Measurements from ENCODE around the gene CRYL1.

CRYL1 gene

GRCh38 chr13:20499986-20500385, 25.7 kb downstream of the CRYL1 start:
- Histone ChIP-seq H3K27me3 (ENCODE audit: control insufficient read depth, insufficient read depth, low read length) (no peaks in the 10 kb centered on the region), H3K4me3 (ENCODE audit: low read length) (no peak overlapping the region), H3K36me3 (ENCODE audit: control insufficient read depth, insufficient read depth, low read length) (peaks cover 5% of the 10 kb centered on the region), H3K4me1 (ENCODE audit: control insufficient read depth, insufficient read depth, low read length) (peaks cover 5% of the 10 kb centered on the region), H3K9ac (ENCODE audit: low read length) (no peak overlapping the region), H3K9me3 (ENCODE audit: control insufficient read depth, low read length) (no peaks in the 10 kb centered on the region)

DNA sequence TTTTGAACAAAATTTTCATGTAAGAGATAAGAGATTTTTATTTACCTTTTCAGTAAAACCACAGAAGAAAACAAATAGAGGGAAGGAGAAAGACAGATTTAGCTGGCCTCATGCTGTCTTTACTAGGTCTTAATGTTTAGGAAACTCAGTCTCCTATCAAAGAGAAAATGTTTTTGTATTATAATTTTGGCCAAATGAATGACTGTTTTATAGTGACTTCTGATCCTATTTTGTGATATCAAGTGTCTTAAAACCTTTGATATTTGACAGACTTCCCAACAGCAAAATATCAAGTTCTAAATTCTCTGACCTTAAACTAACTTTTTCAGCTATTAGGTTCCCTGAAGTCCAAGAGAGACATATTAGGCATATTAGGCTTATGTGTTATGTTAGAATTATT, 27.0 kb downstream of the CRYL1 start:
- Histone ChIP-seq H3K4me3 (ENCODE audit: low read length) (no peak overlapping the region), H3K36me3 (ENCODE audit: control insufficient read depth, insufficient read depth, low read length) (peaks cover 5% of the 10 kb centered on the region), H3K9me3 (ENCODE audit: control insufficient read depth, low read length) (no peaks in the 10 kb centered on the region), H3K4me1 (ENCODE audit: control insufficient read depth, insufficient read depth, low read length) (peaks cover 5% of the 10 kb centered on the region), H3K27me3 (ENCODE audit: control insufficient read depth, insufficient read depth, low read length) (no peaks in the 10 kb centered on the region), H3K9ac (ENCODE audit: low read length) (no peak overlapping the region)

- no peak overlapping the region for H3K9ac ChIP-seq (ENCODE audit: low read length)
Measured at GRCh38 chr13:20498129-20498528, 27.5 kb downstream of the CRYL1 start.

DNA sequence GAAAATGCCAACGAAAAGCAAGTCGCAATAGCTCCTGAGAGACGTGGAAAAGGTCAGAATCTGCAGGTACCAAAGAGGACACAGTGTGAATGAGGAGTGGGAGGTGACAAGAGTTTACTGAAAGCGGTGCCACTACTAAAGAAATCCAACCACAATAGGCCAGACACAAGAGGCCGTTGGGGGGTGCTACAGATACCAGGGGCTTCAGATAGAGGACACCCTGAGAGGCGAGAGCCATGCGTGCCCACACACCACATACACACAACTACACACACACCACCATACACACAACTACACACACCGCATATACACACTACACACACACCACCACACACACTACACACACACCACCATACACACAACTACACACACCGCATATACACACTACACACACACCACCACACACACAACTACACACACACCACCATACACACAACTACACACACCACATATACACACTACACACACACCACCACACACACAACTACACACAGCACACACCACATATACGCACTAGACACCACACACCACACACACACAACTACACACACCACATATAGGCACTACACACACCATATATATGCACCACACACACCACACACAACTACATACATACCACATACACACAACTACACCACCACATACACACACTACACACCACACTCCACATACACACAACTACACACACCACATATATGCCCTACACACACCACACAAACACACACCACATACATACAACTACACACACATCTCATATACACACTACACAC, 28.5 kb downstream of the CRYL1 start:
- peaks cover 5% of the 10 kb centered on the region for H3K4me1 ChIP-seq (ENCODE audit: control insufficient read depth, insufficient read depth, low read length)
- H3K9ac ChIP-seq (ENCODE audit: low read length) = no peak overlapping the region
- H3K9me3 ChIP-seq (ENCODE audit: control insufficient read depth, low read length) = no peaks in the 10 kb centered on the region
- peaks cover 5% of the 10 kb centered on the region for H3K36me3 ChIP-seq (ENCODE audit: control insufficient read depth, insufficient read depth, low read length)
- H3K4me3 ChIP-seq (ENCODE audit: low read length) = no peak overlapping the region
- H3K27me3 ChIP-seq (ENCODE audit: control insufficient read depth, insufficient read depth, low read length) = no peaks in the 10 kb centered on the region

More at GRCh38 chr13:20498129-20498528, 27.5 kb downstream of the CRYL1 start:
- H3K4me1 ChIP-seq (ENCODE audit: control insufficient read depth, insufficient read depth, low read length) = peaks cover 5% of the 10 kb centered on the region
- H3K9me3 ChIP-seq (ENCODE audit: control insufficient read depth, low read length) = no peaks in the 10 kb centered on the region
- H3K36me3 ChIP-seq (ENCODE audit: control insufficient read depth, insufficient read depth, low read length) = peaks cover 5% of the 10 kb centered on the region
- H3K27me3 ChIP-seq (ENCODE audit: control insufficient read depth, insufficient read depth, low read length) = no peaks in the 10 kb centered on the region
- no peak overlapping the region for H3K4me3 ChIP-seq (ENCODE audit: low read length)

- Histone ChIP-seq H3K27me3 (ENCODE audit: control insufficient read depth, insufficient read depth, low read length) (no peaks in the 10 kb centered on the region), H3K9ac (ENCODE audit: low read length) (no peak overlapping the region), H3K36me3 (ENCODE audit: control insufficient read depth, insufficient read depth, low read length) (no peaks in the 10 kb centered on the region), H3K4me1 (ENCODE audit: control insufficient read depth, insufficient read depth, low read length) (peaks cover 5% of the 10 kb centered on the region), H3K4me3 (ENCODE audit: low read length) (no peak overlapping the region), H3K9me3 (ENCODE audit: control insufficient read depth, low read length) (no peaks in the 10 kb centered on the region)
Measured at GRCh38 chr13:20495087-20496023, 30.3 kb downstream of the CRYL1 start.

GRCh38 chr13:20494656-20495055, 31.0 kb downstream of the CRYL1 start:
- Histone ChIP-seq H3K9me3 (ENCODE audit: control insufficient read depth, low read length) (no peaks in the 10 kb centered on the region), H3K36me3 (ENCODE audit: control insufficient read depth, insufficient read depth, low read length) (no peaks in the 10 kb centered on the region), H3K27me3 (ENCODE audit: control insufficient read depth, insufficient read depth, low read length) (no peaks in the 10 kb centered on the region), H3K4me1 (ENCODE audit: control insufficient read depth, insufficient read depth, low read length) (peaks cover 5% of the 10 kb centered on the region), H3K9ac (ENCODE audit: low read length) (no peak overlapping the region), H3K4me3 (ENCODE audit: low read length) (no peak overlapping the region)

DNA sequence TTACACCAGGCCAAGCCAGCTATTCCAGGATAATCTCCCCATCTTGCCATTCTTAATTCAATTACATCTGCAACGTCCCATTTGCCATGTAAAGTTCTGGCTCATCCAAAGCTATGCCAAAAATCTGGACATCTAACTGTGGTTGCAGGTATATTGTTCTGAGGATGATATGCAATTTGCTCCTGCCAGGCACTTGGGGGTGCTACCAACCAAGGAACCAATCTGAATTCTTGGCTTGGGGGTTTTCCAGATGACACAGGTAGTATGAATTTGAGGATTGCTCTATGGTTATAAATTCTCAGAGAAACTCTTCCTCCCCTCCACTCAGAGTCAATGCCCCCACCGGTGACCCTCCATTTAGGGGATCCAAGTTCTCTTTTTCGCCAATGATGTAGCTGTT, 33.0 kb downstream of the CRYL1 start:
- Histone ChIP-seq H3K9ac (ENCODE audit: low read length) (no peak overlapping the region), H3K4me1 (ENCODE audit: control insufficient read depth, insufficient read depth, low read length) (peaks cover 5% of the 10 kb centered on the region), H3K9me3 (ENCODE audit: control insufficient read depth, low read length) (no peaks in the 10 kb centered on the region), H3K4me3 (ENCODE audit: low read length) (no peak overlapping the region), H3K36me3 (ENCODE audit: control insufficient read depth, insufficient read depth, low read length) (no peaks in the 10 kb centered on the region), H3K27me3 (ENCODE audit: control insufficient read depth, insufficient read depth, low read length) (no peaks in the 10 kb centered on the region)

- no peak overlapping the region for H3K4me3 ChIP-seq (ENCODE audit: low read length)
- H3K9ac ChIP-seq (ENCODE audit: low read length) = no peak overlapping the region
- no peaks in the 10 kb centered on the region for H3K27me3 ChIP-seq (ENCODE audit: control insufficient read depth, insufficient read depth, low read length)
- no peaks in the 10 kb centered on the region for H3K36me3 ChIP-seq (ENCODE audit: control insufficient read depth, insufficient read depth, low read length)
- no peaks in the 10 kb centered on the region for H3K9me3 ChIP-seq (ENCODE audit: control insufficient read depth, low read length)
- H3K4me1 ChIP-seq (ENCODE audit: control insufficient read depth, insufficient read depth, low read length) = peaks cover 5% of the 10 kb centered on the region
Measured at GRCh38 chr13:20491926-20492435, 33.7 kb downstream of the CRYL1 start.

- Histone ChIP-seq H3K9me3 (ENCODE audit: control insufficient read depth, low read length) (no peaks in the 10 kb centered on the region), H3K4me1 (ENCODE audit: control insufficient read depth, insufficient read depth, low read length) (no peaks in the 10 kb centered on the region), H3K4me3 (ENCODE audit: low read length) (no peak overlapping the region), H3K36me3 (ENCODE audit: control insufficient read depth, insufficient read depth, low read length) (no peaks in the 10 kb centered on the region), H3K9ac (ENCODE audit: low read length) (no peak overlapping the region), H3K27me3 (ENCODE audit: control insufficient read depth, insufficient read depth, low read length) (no peaks in the 10 kb centered on the region)
Measured at GRCh38 chr13:20489185-20489820, 36.4 kb downstream of the CRYL1 start.

DNA sequence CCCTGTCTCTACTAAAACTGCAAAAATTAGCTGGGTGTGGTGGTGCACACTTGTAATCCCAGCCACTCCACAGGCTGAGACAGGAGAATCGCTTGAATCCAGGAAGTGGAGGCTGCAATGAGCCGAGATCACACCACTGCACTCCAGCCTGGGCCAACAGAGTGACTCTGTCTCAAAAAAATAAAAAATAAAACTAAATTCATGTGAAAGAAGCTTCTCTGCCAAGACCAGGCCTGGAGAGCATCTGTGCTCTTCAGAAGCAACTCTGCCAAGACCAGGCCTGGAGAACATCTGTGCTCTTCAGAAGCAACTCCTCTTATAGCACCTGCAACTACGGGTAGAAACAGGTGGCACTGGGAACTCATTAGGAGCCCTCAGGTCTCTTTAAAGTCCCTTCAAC, 37.7 kb downstream of the CRYL1 start:
- no peak overlapping the region for H3K4me3 ChIP-seq (ENCODE audit: low read length)
- H3K36me3 ChIP-seq (ENCODE audit: control insufficient read depth, insufficient read depth, low read length) = no peaks in the 10 kb centered on the region
- H3K9me3 ChIP-seq (ENCODE audit: control insufficient read depth, low read length) = no peaks in the 10 kb centered on the region
- H3K4me1 ChIP-seq (ENCODE audit: control insufficient read depth, insufficient read depth, low read length) = no peaks in the 10 kb centered on the region
- H3K27me3 ChIP-seq (ENCODE audit: control insufficient read depth, insufficient read depth, low read length) = no peaks in the 10 kb centered on the region
- H3K9ac ChIP-seq (ENCODE audit: low read length) = no peak overlapping the region

- H3K4me1 ChIP-seq (ENCODE audit: control insufficient read depth, insufficient read depth, low read length) = no peaks in the 10 kb centered on the region
- no peaks in the 10 kb centered on the region for H3K36me3 ChIP-seq (ENCODE audit: control insufficient read depth, insufficient read depth, low read length)
- H3K9me3 ChIP-seq (ENCODE audit: control insufficient read depth, low read length) = no peaks in the 10 kb centered on the region
- H3K4me3 ChIP-seq (ENCODE audit: low read length) = peak overlapping the region; percentile 18
- peak overlapping the region; percentile 50 for H3K9ac ChIP-seq (ENCODE audit: low read length)
- H3K27me3 ChIP-seq (ENCODE audit: control insufficient read depth, insufficient read depth, low read length) = no peaks in the 10 kb centered on the region
Measured at GRCh38 chr13:20482787-20483186, 42.9 kb downstream of the CRYL1 start.
